ENCODE data around the gene ANTXR2.

Gene ANTXR2

GRCh38 chr4:80017125-80017854, 55.7 kb downstream of the ANTXR2 start:
- no peaks in the 10 kb centered on the region for H3F3A ChIP-seq (ENCODE audit: insufficient read depth, low read length)
- TF ChIP-seq CTCF (IDR thresholded peaks at IDR 0.05; ENCODE audit: low read length) (no peak), EZH2 (IDR thresholded peaks at IDR 0.05; ENCODE audit: borderline replicate concordance, low read length) (no peak)
- H3K36me3 ChIP-seq (ENCODE audit: insufficient read depth, low read length) = no peaks in the 10 kb centered on the region
- H3K79me2 ChIP-seq (ENCODE audit: insufficient read depth, low read length) = no peaks in the 10 kb centered on the region
- H3K27me3 ChIP-seq (ENCODE audit: insufficient read depth, low read length) = no peaks in the 10 kb centered on the region
- H2AFZ ChIP-seq (ENCODE audit: low read length) = no peak overlapping the region
- no peak overlapping the region for H3K4me2 ChIP-seq (ENCODE audit: low read length)
- H3K9ac ChIP-seq (ENCODE audit: low read length) = no peak overlapping the region
- no peak overlapping the region for H3K4me3 ChIP-seq (ENCODE audit: low read depth, low read length, poor library complexity, severe bottlenecking)
- H3K27ac ChIP-seq (ENCODE audit: low read depth, low read length, poor library complexity, severe bottlenecking) = no peak overlapping the region
- no peaks in the 10 kb centered on the region for H3K9me2 ChIP-seq (ENCODE audit: low read depth, low read length)
- no peaks in the 10 kb centered on the region for H4K20me1 ChIP-seq (ENCODE audit: insufficient read depth, low read length)
- H3K4me1 ChIP-seq (ENCODE audit: insufficient read depth, low read length, severe bottlenecking) = no peaks in the 10 kb centered on the region
- H3K9me3 ChIP-seq (ENCODE audit: low read length) = no peaks in the 10 kb centered on the region

- H3K36me3 ChIP-seq (ENCODE audit: insufficient read depth, low read length) = no peaks in the 10 kb centered on the region
- H4K20me1 ChIP-seq (ENCODE audit: insufficient read depth, low read length) = no peaks in the 10 kb centered on the region
- H3K4me3 ChIP-seq (ENCODE audit: low read depth, low read length, poor library complexity, severe bottlenecking) = no peak overlapping the region
- no peaks in the 10 kb centered on the region for H3K79me2 ChIP-seq (ENCODE audit: insufficient read depth, low read length)
- H3K9me2 ChIP-seq (ENCODE audit: low read depth, low read length) = no peaks in the 10 kb centered on the region
- H3K9me3 ChIP-seq (ENCODE audit: low read length) = no peaks in the 10 kb centered on the region
- H3K4me1 ChIP-seq (ENCODE audit: insufficient read depth, low read length, severe bottlenecking) = no peaks in the 10 kb centered on the region
- no peak overlapping the region for H2AFZ ChIP-seq (ENCODE audit: low read length)
- H3F3A ChIP-seq (ENCODE audit: insufficient read depth, low read length) = no peaks in the 10 kb centered on the region
- TF ChIP-seq CTCF (IDR thresholded peaks at IDR 0.05; ENCODE audit: low read length) (no peak), EZH2 (IDR thresholded peaks at IDR 0.05; ENCODE audit: borderline replicate concordance, low read length) (no peak)
- no peak overlapping the region for H3K4me2 ChIP-seq (ENCODE audit: low read length)
- H3K27me3 ChIP-seq (ENCODE audit: insufficient read depth, low read length) = no peaks in the 10 kb centered on the region
- H3K27ac ChIP-seq (ENCODE audit: low read depth, low read length, poor library complexity, severe bottlenecking) = no peak overlapping the region
- H3K9ac ChIP-seq (ENCODE audit: low read length) = no peak overlapping the region
Measured at GRCh38 chr4:80016506-80016905, 56.5 kb downstream of the ANTXR2 start.

GRCh38 chr4:80015407-80016189, 57.4 kb downstream of the ANTXR2 start:
- no peak overlapping the region for H3K27ac ChIP-seq (ENCODE audit: low read depth, low read length, poor library complexity, severe bottlenecking)
- H3K4me1 ChIP-seq (ENCODE audit: insufficient read depth, low read length, severe bottlenecking) = no peaks in the 10 kb centered on the region
- H3K27me3 ChIP-seq (ENCODE audit: insufficient read depth, low read length) = no peaks in the 10 kb centered on the region
- no peaks in the 10 kb centered on the region for H3K9me2 ChIP-seq (ENCODE audit: low read depth, low read length)
- no peaks in the 10 kb centered on the region for H3K79me2 ChIP-seq (ENCODE audit: insufficient read depth, low read length)
- H3K4me3 ChIP-seq (ENCODE audit: low read depth, low read length, poor library complexity, severe bottlenecking) = no peak overlapping the region
- no peak overlapping the region for H2AFZ ChIP-seq (ENCODE audit: low read length)
- no peaks in the 10 kb centered on the region for H3K36me3 ChIP-seq (ENCODE audit: insufficient read depth, low read length)
- no peak overlapping the region for H3K9ac ChIP-seq (ENCODE audit: low read length)
- TF ChIP-seq EZH2 (IDR thresholded peaks at IDR 0.05; ENCODE audit: borderline replicate concordance, low read length) (no peak), CTCF (IDR thresholded peaks at IDR 0.05; ENCODE audit: low read length) (no peak)
- H4K20me1 ChIP-seq (ENCODE audit: insufficient read depth, low read length) = no peaks in the 10 kb centered on the region
- H3K9me3 ChIP-seq (ENCODE audit: low read length) = no peaks in the 10 kb centered on the region
- H3K4me2 ChIP-seq (ENCODE audit: low read length) = no peak overlapping the region
- H3F3A ChIP-seq (ENCODE audit: insufficient read depth, low read length) = no peaks in the 10 kb centered on the region
